HCT116 (cell line): ENCODE measurements around the gene AADACL4. TPM values are rescaled to one million over a fixed set of nuclear protein-coding genes. Genes with fewer than 3 reads are reported as not detected.
A peak's percentile ranks its signal among the peaks of the same experiment; 100 is the strongest.

ENCODE experiments used
- ATAC-seq: fragments of 200-7000 bp; cut with Tn5 transposase; 2 replicates; pipeline ENCODE4 v1.9.1; 2020; ENCODE audit warnings: mild to moderate bottlenecking, moderate library complexity
- BruUV-seq: library from RNA; stranded (reverse); fragments of 400-500 nt; replicated peaks from 2 replicates; lab custom pipeline; 2021; lab: Mats Ljungman, UMichigan
- CTCF ChIA-PET: fragments of 300-600 bp; sonication (Branson Sonifier 250); formaldehyde crosslinking; loops from one replicate; lab custom pipeline; 2021; ENCODE audit warnings: antibody characterized with exemption; lab: Charles Lee
- POLR2A ChIA-PET: fragments of 300-600, 350-600 bp; sonication (Branson Sonifier 250); formaldehyde crosslinking; loops from one replicate; lab custom pipeline; 2021; ENCODE audit warnings: antibody characterized with exemption; lab: Charles Lee
- RAD21 ChIA-PET, 2 experiments: fragments of 300-600 bp; sonication (Branson Sonifier 250); formaldehyde crosslinking; loops; one replicate each; lab custom pipeline; 2023; ENCODE audit warnings: low total read pairs in 2 of 2; ENCODE audit not compliant: uncharacterized antibody in 2 of 2, unreplicated experiment in 2 of 2, low non-redundant PET in 1 of 2; lab: Charles Lee
- DNase-seq: peaks from one replicate; pipeline ENCODE4 v3.0.0-alpha.2; 2010; ENCODE audit warnings: low read depth, low spot score
- H2AFZ ChIP-seq: fragments of 200-600 bp; shearing (Covaris generic), sonication (generic); 2 replicates; pipeline ENCODE4 v1.6.1; 2017; ENCODE audit warnings: low read depth, mixed run types, mixed read lengths, antibody characterized with exemption, low read length; ENCODE audit not compliant: poor library complexity, severe bottlenecking
- H3K27ac ChIP-seq: 2 replicates; pipeline ENCODE4 v1.5.1; 2012; ENCODE audit warnings: low read depth, low read length
- H3K27me3 ChIP-seq: fragments of 200-600 bp; sonication (generic); 2 replicates; pipeline ENCODE4 v1.6.1; 2016; ENCODE audit warnings: mixed run types, low read length, mixed read lengths; ENCODE audit not compliant: insufficient read depth
- H3K36me3 ChIP-seq, 2 experiments: fragments of 200-500 bp in 1 of 2; fragments of 200-600 bp in 1 of 2; sonication (Bioruptor generic) in 1 of 2; sonication (generic) in 1 of 2; 2 replicates each; pipeline versions ENCODE4 v1.5.1 to v1.6.1; 2014 to 2016; ENCODE audit warnings: low read length in 2 of 2, inconsistent platforms in 1 of 2, mixed read lengths in 1 of 2, mixed run types in 1 of 2; ENCODE audit not compliant: insufficient read depth in 2 of 2, control insufficient read depth in 1 of 2
- H3K4me1 ChIP-seq, 2 experiments: fragments of 200-600 bp in 1 of 2; sonication (generic) in 1 of 2; 2 replicates each; pipeline versions ENCODE4 v1.5.1 to v1.6.1; 2012 to 2017; ENCODE audit warnings: low read length in 2 of 2, inconsistent platforms in 1 of 2, mild to moderate bottlenecking in 1 of 2, mixed read lengths in 1 of 2, mixed run types in 1 of 2, moderate library complexity in 1 of 2; ENCODE audit not compliant: insufficient read depth in 2 of 2, control insufficient read depth in 1 of 2
- H3K4me2 ChIP-seq: fragments of 200-600 bp; sonication (generic); 2 replicates; pipeline ENCODE4 v1.6.1; 2017; ENCODE audit warnings: mixed run types, low read length, mixed read lengths
- H3K4me3 ChIP-seq, 2 experiments: fragments of 200-600 bp in 1 of 2; sonication (generic) in 1 of 2; replicated peaks in 1 of 2; 2 replicates each; pipeline ENCODE4 v1.5.1; 2011 to 2016; ENCODE audit warnings: low read length in 2 of 2, control low read depth in 1 of 2, low read depth in 1 of 2, mild to moderate bottlenecking in 1 of 2, mixed read lengths in 1 of 2, mixed run types in 1 of 2
- H3K79me2 ChIP-seq: fragments of 200-600 bp; sonication (generic); 2 replicates; pipeline ENCODE4 v1.6.1; 2017; ENCODE audit warnings: mild to moderate bottlenecking, mixed run types, low read length, moderate library complexity, mixed read lengths; ENCODE audit not compliant: insufficient read depth
- H3K9ac ChIP-seq: fragments of 200-600 bp; sonication (generic); 2 replicates; pipeline ENCODE4 v1.6.1; 2016; ENCODE audit warnings: low read length, mixed read lengths
- H3K9me2 ChIP-seq: fragments of 200-600 bp; sonication (generic), shearing (Covaris generic); 2 replicates; pipeline ENCODE4 v1.6.1; 2017; ENCODE audit warnings: mixed run types, mild to moderate bottlenecking, moderate library complexity; ENCODE audit not compliant: insufficient read depth
- H3K9me3 ChIP-seq, 2 experiments: fragments of 200-500 bp in 1 of 2; fragments of 200-600 bp in 1 of 2; sonication (Bioruptor generic) in 1 of 2; sonication (generic) in 1 of 2; 2 replicates each; pipeline ENCODE4 v1.6.1; 2014 to 2017; ENCODE audit warnings: low read length in 2 of 2, mixed read lengths in 2 of 2, inconsistent platforms in 1 of 2, low read depth in 1 of 2, mild to moderate bottlenecking in 1 of 2, mixed run types in 1 of 2, moderate library complexity in 1 of 2; ENCODE audit not compliant: control insufficient read depth in 1 of 2, insufficient read depth in 1 of 2
- H4K20me1 ChIP-seq: fragments of 200-600 bp; sonication (generic), shearing (Covaris generic); 2 replicates; pipeline ENCODE4 v1.6.1; 2017; ENCODE audit warnings: mixed run types, mild to moderate bottlenecking, moderate library complexity; ENCODE audit not compliant: insufficient read depth
- CBX3 ChIP-seq: IDR thresholded peaks from 2 replicates; pipeline ENCODE4 v1.6.1; 2012; ENCODE audit warnings: low read depth
- EGR1 ChIP-seq: IDR thresholded peaks from 2 replicates; pipeline ENCODE4 v1.6.1; 2012; ENCODE audit warnings: low read depth
- ELF1 ChIP-seq: IDR thresholded peaks from 2 replicates; pipeline ENCODE4 v1.6.1; 2012; ENCODE audit warnings: low read depth, borderline replicate concordance
- EZH2 ChIP-seq: fragments of 200-600 bp; sonication (generic); IDR thresholded peaks from 2 replicates; pipeline ENCODE4 v1.6.1; 2017; ENCODE audit warnings: antibody characterized with exemption, mixed run types
- EZH2phosphoT487 ChIP-seq: fragments of 200-600 bp; IDR thresholded peaks from 2 replicates; pipeline ENCODE4 v1.6.1; 2018; ENCODE audit warnings: antibody characterized with exemption, borderline replicate concordance
- FOSL1 ChIP-seq: IDR thresholded peaks from 2 replicates; pipeline ENCODE4 v1.6.1; 2012; ENCODE audit warnings: low read depth
- JUND ChIP-seq: IDR thresholded peaks from 2 replicates; pipeline ENCODE4 v1.6.1; 2012
- MAX ChIP-seq: IDR thresholded peaks from 2 replicates; pipeline ENCODE4 v1.6.1; 2012
- POLR2A ChIP-seq: IDR thresholded peaks from 2 replicates; pipeline ENCODE4 v1.7.0; 2011; ENCODE audit warnings: borderline replicate concordance; ENCODE audit not compliant: insufficient read depth, insufficient read length; ENCODE audit errors: extremely low read depth
- POLR2AphosphoS5 ChIP-seq: IDR thresholded peaks from 2 replicates; pipeline ENCODE4 v1.6.1; 2011; ENCODE audit warnings: mild to moderate bottlenecking, low read depth, low read length, moderate library complexity
- RAD21 ChIP-seq: IDR thresholded peaks from 2 replicates; pipeline ENCODE4 v1.6.1; 2012; ENCODE audit warnings: low read depth, mild to moderate bottlenecking
- SP1 ChIP-seq: IDR thresholded peaks from 2 replicates; pipeline ENCODE4 v1.6.1; 2012; ENCODE audit warnings: low read depth
- SRF ChIP-seq: IDR thresholded peaks from 2 replicates; pipeline ENCODE4 v1.6.1; 2012; ENCODE audit warnings: low read depth
- TCF7L2 ChIP-seq: IDR thresholded peaks from 2 replicates; pipeline ENCODE4 v1.7.0; 2011; ENCODE audit warnings: borderline replicate concordance, inconsistent platforms; ENCODE audit not compliant: insufficient read depth, insufficient read length; ENCODE audit errors: extremely low read depth
- ZFX ChIP-seq: fragments of 450-650 bp; IDR thresholded peaks from 2 replicates; pipeline ENCODE4 v1.6.1; 2017
- ZNF274 ChIP-seq: fragments of 200-500 bp; sonication (Bioruptor generic); IDR thresholded peaks from 2 replicates; pipeline ENCODE4 v1.6.1; 2014; ENCODE audit warnings: mild to moderate bottlenecking, low read depth, low read length, inconsistent platforms
- intact Hi-C: fragments of 100-400 bp; cut with micrococcal nuclease; formaldehyde crosslinking; loops from 2 replicates; pipeline ENCODE4 v1.10.0; 2022
- total RNA-seq: library from RNA; stranded (reverse); gene quantifications from one replicate; pipeline ENCODE4 v1.2.1, GENCODE V29; 2021; ENCODE audit not compliant: unreplicated experiment
- TF ChIP-seq, protein P1 (sequence below), 3 experiments: fragments of 200-600 bp in 1 of 3; sonication (generic) in 1 of 3; IDR thresholded peaks in 2 of 3; conservative IDR thresholded peaks in 1 of 3; 2 replicates each; pipeline ENCODE4 v1.5.1; 2012 to 2017; ENCODE audit warnings: low read depth in 2 of 3, low read length in 2 of 3, antibody characterized with exemption in 1 of 3, borderline replicate concordance in 1 of 3, control low read depth in 1 of 3, mild to moderate bottlenecking in 1 of 3, mixed read lengths in 1 of 3, mixed run types in 1 of 3, moderate library complexity in 1 of 3; ENCODE audit not compliant: insufficient read depth in 1 of 3
- TF ChIP-seq, protein P2 (sequence below): IDR thresholded peaks from 2 replicates; pipeline ENCODE4 v1.6.1; 2012
- TF ChIP-seq, protein P3 (sequence below): IDR thresholded peaks from 2 replicates; pipeline ENCODE4 v1.6.1; 2011; ENCODE audit warnings: mild to moderate bottlenecking, low read length, moderate library complexity; ENCODE audit not compliant: insufficient replicate concordance; ENCODE audit errors: extremely low read depth

The AADACL4 gene
- total RNA-seq, 1 experiment from 2014 or later, result not detected

DNA sequence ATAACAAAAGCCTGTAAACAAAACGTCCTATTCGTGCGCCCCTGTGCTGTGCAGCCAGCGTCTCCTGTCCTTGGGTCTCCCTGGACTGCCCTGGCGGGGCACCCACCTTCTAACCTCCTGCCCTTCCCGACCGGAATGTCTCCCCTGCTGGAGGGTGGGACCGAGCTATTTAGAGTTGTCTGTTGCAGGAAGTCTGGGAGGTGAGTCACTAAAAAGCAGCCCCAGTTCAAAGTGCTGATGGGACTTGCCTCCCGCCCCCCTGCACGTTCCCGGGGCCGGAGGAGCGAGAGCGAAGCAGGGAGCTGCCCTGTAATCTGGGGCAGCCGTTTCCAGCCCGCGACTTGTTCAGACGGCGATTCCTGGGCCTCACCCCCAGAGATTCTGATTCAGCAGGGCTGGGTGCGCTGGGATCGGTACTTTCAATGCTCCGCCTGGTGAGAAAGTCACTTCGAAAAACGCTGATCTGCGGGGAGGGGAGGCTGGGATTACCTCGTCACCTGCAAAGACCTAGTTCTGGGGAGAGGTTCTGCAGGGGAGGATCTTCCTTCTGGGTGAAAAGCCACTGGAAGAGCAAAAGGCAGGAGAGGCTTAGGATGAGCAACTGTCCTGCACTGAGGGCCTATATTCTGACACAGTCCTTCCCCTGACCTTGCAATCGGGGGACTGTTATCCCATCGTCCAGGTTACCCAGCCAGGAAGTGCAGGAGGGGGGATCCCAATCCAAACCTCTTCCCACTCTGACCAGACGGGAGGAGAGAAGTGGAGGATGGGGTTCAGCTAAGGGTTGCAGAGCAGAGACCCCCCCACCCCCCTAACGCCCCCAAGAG lies 24.7 kb upstream of the AADACL4 start:
- H3K4me2 ChIP-seq, result peak overlapping the region; percentile 92
- POLR2A ChIA-PET, result interaction anchor here (0.6 to 3.1 kb wide), 9 partner anchors 9 to 141 kb away, joined by 3 to 12 read pairs (median 4); no protein-coding TSS in a partner anchor
- H3K4me1 ChIP-seq, result peaks cover 35 to 56% of the 10 kb centered on the region in 2 experiments
- no peaks in the 10 kb centered on the region for H3K9me3 ChIP-seq
- H3K27ac ChIP-seq, result peak overlapping the region; percentile 97
- H2AFZ ChIP-seq, result no peak overlapping the region
- RAD21 ChIA-PET, result interaction anchor here (0.9 to 2.6 kb wide), 11 partner anchors 17 to 344 kb away, joined by 3 to 12 read pairs (median 4); no protein-coding TSS in a partner anchor
- no peaks in the 10 kb centered on the region for H3K36me3 ChIP-seq
- CTCF ChIA-PET, result interaction anchor here (0.6 to 5.2 kb wide), 13 partner anchors 10 to 495 kb away, joined by 3 to 42 read pairs (median 6); no protein-coding TSS in a partner anchor
- H4K20me1 ChIP-seq, result no peaks in the 10 kb centered on the region
- BruUV-seq, result no TSS peak
- intact Hi-C loops, result loop anchor here (1.0 to 2.0 kb wide), 7 partner anchors 18 to 344 kb away; no protein-coding TSS in a partner anchor
- H3K79me2 ChIP-seq, result peaks cover 33% of the 10 kb centered on the region
- no peaks in the 10 kb centered on the region for H3K27me3 ChIP-seq
- H3K9ac ChIP-seq, result peak overlapping the region; percentile 83
- DNase-seq (peak; percentile 78), ATAC-seq (peak; percentile 60)
- H3K9me2 ChIP-seq, result no peaks in the 10 kb centered on the region
- H3K4me3 ChIP-seq, result peak overlapping the region; percentile 71 to 75
- TF ChIP-seq EGR1 (no peak), EZH2phosphoT487 (no peak), JUND (no peak), POLR2AphosphoS5 (peak; percentile 91), SRF (no peak), ZNF274 (no peak), ELF1 (no peak), TCF7L2 (peak; percentile 97), EZH2 (no peak), POLR2A (no peak), CBX3 (no peak), MAX (no peak), RAD21 (no peak), FOSL1 (no peak), SP1 (no peak), ZFX (no peak)
- TF ChIP-seq, protein P1, sequence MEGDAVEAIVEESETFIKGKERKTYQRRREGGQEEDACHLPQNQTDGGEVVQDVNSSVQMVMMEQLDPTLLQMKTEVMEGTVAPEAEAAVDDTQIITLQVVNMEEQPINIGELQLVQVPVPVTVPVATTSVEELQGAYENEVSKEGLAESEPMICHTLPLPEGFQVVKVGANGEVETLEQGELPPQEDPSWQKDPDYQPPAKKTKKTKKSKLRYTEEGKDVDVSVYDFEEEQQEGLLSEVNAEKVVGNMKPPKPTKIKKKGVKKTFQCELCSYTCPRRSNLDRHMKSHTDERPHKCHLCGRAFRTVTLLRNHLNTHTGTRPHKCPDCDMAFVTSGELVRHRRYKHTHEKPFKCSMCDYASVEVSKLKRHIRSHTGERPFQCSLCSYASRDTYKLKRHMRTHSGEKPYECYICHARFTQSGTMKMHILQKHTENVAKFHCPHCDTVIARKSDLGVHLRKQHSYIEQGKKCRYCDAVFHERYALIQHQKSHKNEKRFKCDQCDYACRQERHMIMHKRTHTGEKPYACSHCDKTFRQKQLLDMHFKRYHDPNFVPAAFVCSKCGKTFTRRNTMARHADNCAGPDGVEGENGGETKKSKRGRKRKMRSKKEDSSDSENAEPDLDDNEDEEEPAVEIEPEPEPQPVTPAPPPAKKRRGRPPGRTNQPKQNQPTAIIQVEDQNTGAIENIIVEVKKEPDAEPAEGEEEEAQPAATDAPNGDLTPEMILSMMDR (IDR thresholded peaks at IDR 0.05 in 2 of 3, conservative IDR thresholded peaks at IDR 0.05 in 1 of 3; ENCODE audit: borderline replicate concordance in 1 of 3, insufficient read depth in 1 of 3, low read depth in 2 of 3, low read length in 2 of 3), result no peak
- TF ChIP-seq, protein P2, sequence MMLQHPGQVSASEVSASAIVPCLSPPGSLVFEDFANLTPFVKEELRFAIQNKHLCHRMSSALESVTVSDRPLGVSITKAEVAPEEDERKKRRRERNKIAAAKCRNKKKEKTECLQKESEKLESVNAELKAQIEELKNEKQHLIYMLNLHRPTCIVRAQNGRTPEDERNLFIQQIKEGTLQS, result no peak
- TF ChIP-seq, protein P3, sequence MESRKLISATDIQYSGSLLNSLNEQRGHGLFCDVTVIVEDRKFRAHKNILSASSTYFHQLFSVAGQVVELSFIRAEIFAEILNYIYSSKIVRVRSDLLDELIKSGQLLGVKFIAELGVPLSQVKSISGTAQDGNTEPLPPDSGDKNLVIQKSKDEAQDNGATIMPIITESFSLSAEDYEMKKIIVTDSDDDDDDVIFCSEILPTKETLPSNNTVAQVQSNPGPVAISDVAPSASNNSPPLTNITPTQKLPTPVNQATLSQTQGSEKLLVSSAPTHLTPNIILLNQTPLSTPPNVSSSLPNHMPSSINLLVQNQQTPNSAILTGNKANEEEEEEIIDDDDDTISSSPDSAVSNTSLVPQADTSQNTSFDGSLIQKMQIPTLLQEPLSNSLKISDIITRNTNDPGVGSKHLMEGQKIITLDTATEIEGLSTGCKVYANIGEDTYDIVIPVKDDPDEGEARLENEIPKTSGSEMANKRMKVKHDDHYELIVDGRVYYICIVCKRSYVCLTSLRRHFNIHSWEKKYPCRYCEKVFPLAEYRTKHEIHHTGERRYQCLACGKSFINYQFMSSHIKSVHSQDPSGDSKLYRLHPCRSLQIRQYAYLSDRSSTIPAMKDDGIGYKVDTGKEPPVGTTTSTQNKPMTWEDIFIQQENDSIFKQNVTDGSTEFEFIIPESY, result peak; percentile 59
